Measurements from ENCODE around the gene FALEC.

DNA sequence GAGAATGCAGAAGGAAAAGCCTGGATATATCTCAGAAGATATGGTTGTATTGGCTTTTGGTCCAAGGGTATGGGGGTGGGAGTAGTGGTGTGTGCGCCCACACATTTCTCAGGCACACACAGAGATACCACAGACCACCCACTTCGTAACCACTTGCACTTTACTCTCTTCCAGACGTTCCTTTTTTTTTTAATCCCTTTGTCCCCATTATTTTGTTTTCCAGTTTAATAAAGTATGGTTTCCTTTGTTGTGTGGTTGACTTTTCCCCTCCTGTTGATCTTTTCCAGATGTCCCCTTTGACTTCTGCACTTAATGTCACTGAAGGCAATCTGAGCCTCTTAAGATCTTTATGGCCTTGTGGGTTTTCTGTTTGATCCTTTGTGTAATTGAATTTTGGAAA is 38.8 kb upstream of the FALEC start:
- no peak for TF ChIP-seq POLR2A (conservative IDR thresholded peaks at IDR 0.05)
- TF ChIP-seq TOE1 (IDR thresholded peaks at IDR 0.05; ENCODE audit: borderline replicate concordance) = no peak
- TF ChIP-seq TOE1 (CRISPR knock-in tag; IDR thresholded peaks at IDR 0.05; ENCODE audit: borderline replicate concordance, low read depth) = no peak
- TF ChIP-seq EZH2 (IDR thresholded peaks at IDR 0.05; ENCODE audit: borderline replicate concordance, low read depth, low read length) = no peak
- no peak for TF ChIP-seq RFX5 (IDR thresholded peaks at IDR 0.05; ENCODE audit: low read depth, low read length)
- no peak for TF ChIP-seq ZNF217 (CRISPR knock-in tag; IDR thresholded peaks at IDR 0.05)

Data from K562 (cell line).